GM21447 (cell line): Measurements from ENCODE around the gene MOK.
"Not testable (repeated sequence)": the region's sequence is repeated elsewhere in the genome, so short reads cannot be mapped to it uniquely, and the experiment has no call there.

Experiments
- ATAC-seq: cut with Tn5 transposase; IDR thresholded peaks from one replicate; pipeline ENCODE4 v1.9.1; 2021; ENCODE audit not compliant: unreplicated experiment

The MOK gene

DNA sequence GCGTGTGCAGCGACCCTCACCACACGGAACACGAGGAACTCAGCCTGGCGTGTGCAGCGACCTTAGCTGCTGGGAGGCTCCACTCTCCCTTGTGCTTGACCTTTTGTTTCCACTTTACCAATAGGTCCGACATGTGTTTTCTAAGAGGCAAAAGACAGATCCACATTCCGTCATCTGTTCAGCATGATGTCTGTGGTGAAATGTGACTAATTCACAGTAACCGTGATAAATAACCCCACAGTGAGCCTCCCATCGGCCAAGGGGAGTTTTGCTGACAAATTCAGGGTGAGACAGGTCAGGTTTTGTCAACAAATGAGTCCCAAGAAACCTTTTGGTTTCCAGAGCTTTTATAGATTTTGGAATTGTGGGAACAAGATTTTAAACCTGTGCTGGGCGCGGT, 55.9 kb downstream of the MOK start:
- ATAC-seq: no peak

DNA sequence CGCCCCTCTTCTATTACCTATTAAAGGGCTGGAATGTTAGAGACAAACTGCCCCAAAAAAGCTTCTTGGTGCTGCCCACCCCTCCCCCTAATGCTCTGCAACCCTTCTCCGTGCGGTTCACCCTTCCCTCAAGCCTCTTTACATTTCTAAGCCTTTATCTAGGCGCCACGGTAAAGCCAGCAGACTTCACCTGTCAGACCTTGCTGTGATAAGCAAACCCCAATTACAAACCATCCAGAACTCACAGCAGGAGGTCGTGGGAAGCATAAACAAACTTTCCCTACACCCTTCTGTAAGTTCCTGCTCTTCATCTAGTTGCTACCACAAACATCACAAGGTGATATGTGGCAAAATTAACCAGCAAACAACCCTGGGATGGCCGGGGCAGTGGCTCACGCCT, 56.8 kb downstream of the MOK start:
- no peak for ATAC-seq

DNA sequence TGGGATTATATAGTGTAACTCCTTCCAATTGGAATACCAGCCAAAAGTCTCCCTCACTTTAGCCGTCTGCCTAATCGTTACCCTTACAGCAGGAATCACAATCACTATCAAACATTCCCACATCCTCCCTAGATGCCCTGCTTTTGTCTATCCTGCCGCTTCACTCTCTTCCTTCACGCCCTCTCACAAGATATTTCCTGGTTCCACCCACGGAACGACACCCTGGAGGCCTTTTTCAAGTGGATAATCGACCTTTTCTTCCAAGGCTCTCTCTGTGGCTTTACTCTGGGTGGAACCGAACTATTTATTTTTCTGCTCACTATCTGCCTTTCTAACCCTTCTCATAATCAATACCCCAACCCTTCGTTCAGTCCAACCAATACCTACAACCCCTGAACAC, 58.9 kb downstream of the MOK start:
- ATAC-seq: no peak

DNA sequence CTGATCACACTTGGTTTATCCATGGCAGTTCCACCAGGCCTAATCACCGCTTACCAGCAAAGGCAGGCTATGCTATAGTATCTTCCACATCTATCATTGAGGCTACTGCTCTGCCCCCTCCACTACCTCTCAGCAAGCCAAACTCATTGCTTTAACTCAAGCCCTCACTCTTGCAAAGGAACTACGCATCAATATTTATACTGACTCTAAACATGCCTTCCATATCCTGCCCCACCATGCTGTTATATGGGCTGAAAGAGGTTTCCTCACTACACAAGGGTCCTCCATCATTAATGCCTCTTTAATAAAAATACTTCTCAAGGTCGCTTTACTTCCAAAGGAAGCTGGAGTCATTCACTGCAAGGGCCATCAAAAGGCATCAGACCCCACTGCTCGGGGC, 61.2 kb downstream of the MOK start:
- ATAC-seq: not testable (repeated sequence)

DNA sequence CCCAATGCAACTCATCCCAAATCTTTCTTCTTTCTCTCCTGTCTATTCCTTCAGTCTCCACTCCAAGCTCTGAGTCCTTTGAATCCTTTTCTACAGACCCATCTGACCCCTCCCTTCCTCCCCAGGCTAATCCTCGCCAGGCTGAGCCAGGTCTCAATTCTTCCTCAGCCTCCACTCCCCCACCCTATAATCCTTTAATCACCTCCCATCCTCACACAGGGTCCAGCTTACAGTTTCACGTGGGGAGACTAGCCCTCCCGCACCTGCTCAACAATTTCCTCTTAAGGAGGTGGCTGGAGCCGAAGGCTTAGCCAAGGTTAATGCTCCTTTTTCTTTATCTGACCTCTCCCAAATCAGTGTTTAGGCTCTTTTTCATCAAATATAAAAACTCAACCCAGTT, 63.8 kb downstream of the MOK start:
- no peak for ATAC-seq

DNA sequence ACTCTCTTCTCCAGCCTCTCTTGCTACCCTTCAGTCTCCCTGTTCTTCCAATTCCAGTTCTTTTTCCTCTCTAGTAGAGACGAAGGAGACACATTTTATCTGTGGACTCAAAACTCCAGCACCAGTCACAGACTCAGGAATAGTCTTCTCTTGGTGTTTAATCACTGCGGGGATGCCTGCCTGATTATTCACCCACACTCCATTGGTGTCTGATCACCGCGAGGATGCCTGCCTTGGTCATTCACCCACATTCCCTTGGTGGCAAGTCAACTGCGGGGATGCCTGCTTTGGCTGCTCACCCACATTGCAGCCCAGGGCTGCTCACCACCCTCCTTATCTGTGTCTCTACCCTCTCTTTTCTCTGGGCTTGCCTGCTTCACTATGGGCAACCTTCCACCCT, 64.5 kb downstream of the MOK start:
- ATAC-seq: not testable (repeated sequence)

DNA sequence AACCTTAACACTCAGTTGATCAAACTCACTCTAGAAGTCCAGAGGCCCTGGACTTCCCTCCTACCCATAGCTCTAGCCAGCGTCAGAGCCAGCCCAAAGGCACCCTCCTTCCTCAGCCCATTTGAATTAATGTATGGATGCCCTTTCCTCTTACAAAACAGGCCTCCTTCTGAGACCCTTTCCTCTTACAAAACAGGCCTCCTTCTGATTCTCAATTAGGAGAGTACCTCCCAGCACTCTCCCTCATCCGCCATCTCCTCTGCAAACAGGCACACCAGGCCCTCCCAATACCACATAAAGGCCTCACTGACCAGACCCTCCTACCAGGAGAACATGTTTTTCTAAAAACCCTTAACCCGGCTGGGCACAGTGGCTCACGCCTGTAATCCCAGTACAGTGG, 65.7 kb downstream of the MOK start:
- ATAC-seq: no peak

DNA sequence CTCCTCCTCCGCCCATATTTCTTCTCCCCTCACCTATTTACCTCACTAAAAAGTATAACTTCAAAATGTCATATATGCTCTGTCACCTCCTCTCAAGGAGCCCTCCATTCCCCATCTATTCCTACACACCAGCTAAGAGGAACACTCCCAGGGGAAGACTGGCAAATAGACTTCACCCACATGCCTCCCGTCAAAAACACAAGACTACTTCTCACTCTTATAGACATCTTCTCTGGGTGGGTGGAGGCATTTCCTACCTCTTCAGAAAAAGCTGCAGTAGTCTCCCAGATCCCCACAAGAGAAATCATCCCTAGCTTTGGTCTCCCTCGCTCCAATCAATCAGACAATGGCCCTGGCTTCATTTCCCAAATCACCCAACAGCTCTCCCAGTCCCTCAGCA, 66.2 kb downstream of the MOK start:
- ATAC-seq: no peak

DNA sequence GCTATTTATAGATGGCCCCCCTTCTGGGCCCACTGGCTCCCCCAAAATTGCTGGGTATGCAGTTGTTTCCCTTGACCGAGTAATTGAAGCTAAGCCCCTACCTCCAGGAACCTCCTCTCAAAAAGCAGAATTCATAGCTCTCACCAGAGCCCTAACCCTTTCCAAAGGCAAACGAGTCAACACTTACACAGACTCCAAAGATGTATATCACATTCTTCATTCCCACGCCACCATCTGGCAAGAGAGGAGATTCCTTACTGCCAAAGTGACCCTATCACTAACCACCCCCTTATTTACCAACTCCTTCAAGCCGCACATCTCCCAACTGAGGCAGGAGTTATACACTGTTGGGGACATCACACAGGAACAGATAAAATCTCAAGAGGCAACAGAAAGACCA, 66.8 kb downstream of the MOK start:
- no peak for ATAC-seq

DNA sequence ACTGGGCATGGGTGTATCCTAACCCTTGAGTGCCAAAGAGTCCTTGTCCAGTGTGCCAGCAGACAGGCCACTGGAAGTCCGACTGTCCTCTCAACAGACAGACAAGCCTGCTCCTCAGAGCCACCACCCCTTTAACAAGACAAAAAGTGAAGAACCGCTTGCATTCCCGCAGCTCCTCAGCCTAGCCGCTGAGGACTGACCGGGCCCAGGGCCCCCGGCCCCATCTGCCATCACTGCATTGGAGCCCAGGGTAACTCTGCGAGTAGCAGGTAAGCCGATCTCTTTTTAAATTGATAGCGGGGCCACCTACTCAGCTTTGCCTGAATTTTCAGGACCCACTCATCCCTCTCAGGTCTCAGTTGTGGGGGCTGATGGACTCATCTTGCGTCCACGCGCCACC, 68.9 kb downstream of the MOK start:
- no peak for ATAC-seq

DNA sequence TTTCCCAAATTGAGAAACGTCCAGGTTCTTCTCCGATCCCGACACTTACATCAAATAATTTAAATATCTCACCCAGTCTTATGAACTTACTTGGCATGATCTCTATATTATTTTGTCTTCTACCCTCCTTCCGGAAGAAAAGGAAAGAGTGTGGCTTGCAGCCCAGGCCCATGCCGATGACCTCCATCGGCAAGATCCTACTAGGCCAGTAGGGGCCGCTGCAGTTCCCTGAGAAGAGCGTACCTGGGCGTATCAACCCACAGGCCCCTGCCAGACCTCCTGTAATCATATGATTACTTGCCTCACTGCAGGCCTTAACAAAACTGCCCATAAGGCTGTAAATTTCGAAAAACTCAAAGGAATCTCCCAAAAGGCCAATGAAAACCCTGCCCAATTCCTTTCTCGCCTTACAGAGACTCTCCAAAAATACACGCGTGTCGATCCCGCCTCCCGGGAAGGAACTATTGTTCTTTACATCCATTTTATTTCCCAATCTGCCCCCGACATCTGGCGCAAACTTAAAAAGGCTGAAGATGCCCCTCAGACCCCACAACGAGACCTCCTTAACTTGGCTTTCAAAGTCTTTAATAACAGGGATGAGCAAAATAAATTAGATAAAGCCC, 69.6 kb downstream of the MOK start:
- ATAC-seq: no peak

DNA sequence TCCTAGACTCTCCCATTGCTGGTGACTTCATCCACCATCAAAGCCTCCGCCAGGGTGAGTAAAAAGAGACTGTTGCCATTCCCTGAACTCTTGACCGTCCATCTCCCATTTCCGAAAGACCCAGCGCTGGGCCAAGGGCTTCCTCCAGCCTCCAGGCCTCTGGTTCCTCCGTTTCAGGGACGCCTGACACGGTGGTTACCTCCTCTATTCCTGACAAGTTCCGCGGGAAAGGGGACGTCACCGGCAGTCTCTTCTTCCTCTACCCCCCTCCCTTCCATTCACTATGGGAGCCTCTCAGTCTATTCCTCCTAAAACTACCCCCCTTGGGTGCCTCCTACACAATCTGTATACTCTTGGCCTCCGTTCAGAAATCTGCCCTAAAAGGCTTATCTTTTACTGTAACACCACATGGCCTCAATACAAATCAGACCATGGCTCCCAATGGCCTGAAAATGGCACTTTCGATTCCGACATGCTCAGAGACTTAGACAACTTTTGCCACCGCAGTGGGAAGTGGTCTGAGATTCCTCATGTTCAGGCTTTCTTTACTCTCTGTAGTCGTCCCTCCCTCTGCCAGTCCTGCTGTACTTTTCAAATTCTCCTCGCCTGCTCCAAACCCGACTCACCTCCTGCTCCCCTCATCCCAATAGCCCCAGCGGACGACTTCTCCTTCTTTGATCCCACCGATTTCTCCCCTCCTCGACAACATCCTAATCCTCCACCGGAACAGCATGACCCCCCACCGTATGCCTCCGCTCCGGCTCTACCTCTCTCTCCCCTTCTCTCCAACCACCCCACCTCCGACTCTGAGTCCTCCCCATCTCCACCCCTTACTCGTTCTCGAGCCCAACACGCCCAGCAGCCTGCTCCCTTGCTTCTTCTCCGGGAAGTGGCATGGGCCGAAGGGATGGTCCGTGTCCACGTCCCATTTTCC, 70.4 kb downstream of the MOK start:
- ATAC-seq: no peak

DNA sequence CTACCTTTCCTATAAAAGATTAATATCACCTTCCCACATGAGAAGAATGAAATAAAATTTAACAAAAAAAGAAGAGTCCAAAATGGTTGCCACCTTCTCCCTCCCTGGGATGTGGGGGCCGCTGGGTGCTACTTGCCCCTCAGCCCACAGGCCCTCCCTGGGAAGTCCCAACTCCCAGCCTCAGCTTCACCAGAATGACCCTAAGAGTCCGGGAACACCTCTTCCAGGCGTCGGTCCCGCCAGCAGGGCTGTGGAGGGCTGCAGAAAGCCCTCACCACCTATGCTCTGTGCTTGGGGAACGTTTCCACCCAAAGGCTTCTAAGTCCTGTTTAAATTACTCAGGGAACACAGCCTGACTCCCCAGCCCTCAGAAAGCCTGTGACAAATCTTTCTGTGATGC, 71.9 kb downstream of the MOK start:
- ATAC-seq: no peak

DNA sequence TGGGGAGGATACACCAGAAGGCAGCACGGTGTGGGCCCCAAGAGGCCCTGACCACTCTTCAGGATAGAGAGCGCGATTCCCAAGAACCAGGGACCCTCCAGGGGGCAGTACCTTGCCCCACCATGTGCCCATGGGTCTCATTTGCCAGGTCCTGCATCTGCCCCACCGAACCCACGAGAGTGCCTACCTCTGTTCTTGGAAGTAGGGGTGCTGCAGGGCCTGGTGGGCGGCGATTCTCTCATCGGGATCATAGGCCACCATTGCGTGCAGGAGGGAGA, 72.7 kb downstream of the MOK start:
- no peak for ATAC-seq

DNA sequence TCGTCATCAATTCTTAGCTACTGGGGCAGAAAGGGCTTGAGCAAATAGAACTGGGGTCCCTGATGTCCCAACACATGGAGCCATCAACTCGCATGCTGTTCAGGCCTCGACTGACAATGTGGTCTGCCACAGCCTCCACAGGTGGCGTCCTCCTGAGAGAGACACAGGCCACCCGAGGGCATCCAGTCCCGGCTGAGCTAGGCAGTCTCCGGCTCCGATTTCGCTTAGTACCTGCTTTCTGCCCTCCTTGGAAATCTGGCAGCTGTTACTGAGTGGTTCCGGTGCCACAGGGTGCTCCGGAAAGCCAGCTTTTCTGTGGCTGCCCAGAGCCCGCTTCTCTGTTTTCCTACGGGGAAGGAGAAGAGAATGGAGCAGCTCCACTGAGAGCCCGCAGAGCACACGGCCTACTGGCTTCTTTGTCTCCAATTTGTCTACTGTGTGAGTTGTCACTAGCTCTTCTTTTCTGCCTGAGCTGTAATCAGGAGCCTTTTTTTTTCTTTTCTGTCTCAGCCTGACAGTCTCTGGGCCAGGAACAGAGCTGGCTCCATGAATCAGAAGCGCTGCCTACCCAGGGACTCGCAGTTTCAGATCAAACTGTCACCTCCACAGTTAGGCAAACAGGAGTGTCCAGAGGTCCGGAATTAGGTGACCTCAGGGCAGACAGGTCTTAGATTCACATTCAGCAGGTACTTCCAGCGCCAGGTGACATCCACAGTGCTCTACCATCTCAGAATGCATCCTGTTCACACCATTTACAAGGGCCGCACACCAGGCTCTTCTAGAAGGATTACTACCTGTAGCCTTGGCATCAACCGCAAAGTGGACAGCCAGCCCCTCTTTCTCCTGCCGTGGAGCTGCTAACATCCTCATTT, 73.3 kb downstream of the MOK start:
- ATAC-seq: no peak

DNA sequence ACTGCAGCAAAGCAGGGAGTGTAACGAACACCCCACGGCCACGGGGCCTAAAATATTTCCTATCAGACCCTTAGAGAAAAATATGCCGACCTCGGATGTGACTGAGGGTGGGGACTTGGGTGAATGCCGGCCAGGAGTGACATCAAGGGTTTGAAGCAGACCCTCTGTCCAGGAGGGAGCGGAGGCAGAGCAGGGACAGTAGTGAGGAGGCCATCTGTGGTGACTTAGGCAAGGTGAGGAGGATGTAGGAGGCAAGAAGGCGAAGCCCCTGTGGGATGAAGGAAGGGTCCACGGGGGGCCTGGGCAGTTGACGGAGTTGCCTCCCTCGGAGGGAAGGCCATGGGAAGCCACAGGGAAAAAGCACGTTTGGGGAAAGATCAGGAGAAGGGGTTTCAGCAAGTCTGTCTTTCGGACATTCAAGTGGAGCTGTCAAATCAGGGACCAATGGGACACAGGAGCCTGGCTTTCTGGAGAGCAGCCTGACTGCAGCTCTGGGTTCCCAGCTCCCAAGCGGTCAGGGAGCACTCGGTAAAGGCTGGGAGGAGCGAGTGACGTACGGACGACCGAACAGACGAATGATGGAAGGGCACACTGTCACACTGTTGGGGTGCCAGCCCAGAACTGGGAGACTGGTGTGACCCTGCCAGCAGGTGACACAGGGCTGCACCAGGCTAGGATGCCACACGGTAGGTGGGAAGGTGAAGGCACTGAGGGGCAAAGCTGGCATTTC, 74.3 kb downstream of the MOK start:
- ATAC-seq: no peak

DNA sequence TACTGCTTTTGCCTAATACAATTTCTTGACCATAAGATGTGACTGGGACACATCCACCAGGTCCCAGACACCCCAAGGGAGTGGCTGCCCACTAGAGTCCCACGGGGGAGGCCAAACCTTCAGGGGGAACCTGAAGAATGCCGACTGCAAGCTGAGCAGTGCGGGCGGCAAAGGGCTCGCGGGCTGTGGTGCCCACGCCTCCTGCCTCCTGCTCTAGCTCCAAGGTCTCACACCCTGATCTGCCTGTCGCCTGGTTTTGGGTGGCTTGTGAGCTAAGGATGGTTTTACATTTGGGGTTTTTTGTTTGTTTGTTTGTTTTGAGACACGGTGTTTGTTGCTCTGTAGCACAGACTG, 75.2 kb downstream of the MOK start:
- no peak for ATAC-seq

DNA sequence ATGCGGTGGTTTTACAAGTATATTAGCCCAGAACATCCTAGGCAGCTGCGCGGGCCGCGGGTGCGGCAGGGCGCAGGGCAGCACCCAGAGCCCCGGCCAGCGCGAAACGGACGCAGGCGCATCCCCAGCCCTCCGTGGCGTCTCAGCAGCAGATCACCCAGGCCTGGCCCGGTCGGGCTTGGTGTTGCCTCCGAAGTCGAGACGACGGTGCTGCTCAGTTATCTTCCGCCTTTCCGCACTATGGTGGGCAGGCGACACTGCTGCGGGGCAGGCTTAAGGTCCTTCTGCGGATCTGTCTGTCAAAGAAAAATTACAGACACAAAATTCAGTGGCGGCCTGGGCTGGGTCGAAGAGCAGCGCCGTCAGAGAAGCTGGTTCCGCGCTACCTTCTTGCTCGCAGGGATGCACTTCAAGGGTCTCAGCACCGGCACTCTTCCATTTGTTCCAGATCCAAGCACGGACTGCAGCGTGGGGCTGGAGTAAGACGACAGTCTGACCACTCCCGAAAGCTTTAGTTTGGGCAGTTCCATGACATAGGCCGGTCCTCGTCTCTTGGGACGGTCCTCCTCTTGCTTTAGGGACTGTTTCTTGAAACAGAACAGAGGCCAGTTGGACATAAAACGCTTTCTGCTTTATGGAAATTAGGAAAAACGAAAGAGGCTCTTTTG, 75.8 kb downstream of the MOK start:
- no peak for ATAC-seq

DNA sequence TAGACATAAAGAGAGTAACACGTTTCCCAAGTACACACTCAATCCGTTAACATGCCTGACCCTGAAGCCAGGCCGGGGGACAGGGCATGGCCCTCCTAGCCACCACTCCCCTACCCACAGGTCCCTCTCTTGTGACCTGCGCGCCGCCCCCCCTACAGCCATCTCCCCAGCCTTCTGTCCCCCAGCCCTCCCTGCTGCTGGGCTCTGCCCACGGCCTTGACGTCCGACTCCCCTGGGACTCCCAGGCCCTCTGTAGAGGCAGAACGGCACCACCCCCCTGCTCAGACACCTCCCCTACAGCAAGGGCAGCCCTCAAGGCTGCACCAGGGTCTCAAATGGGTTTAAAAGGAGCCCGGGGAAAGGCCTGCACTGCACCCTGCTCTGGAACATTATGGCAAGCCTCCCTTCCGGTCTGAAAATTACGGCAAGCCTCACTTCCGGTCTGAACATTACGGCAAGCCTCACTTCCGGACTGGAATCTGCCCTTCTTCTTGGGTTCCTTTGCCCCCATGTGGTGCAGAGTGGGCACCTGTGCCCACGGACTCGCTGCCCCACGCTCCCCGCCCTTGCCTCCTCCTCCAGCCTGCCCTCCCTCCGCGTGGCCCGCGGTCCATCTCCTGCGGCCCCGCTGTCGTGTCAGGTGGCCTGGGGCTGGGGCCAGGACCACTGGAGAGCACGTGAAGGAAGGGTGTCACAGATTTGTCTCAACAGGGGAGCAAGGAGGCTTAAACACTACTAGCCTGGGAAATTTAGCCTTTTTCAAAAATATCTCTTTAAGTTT, 77.6 kb downstream of the MOK start:
- no peak for ATAC-seq
